ENCODE data around the gene DDX10. TPM values are rescaled to one million over a fixed set of nuclear protein-coding genes. Genes with fewer than 3 reads are reported as not detected.

DDX10 gene
- total RNA-seq, 1 donor from 2014 or later = 32.2 TPM

- H3K4me3 ChIP-seq (ENCODE audit: insufficient read depth, low read depth, low read length) = no peak overlapping the region
- peaks cover 24% of the 10 kb centered on the region for H3K4me1 Mint-ChIP-seq (ENCODE audit: low read depth, unreplicated experiment)
- TF ChIP-seq EZH2 (IDR thresholded peaks at IDR 0.05; ENCODE audit: insufficient read depth, low read length) = no peak
- TF ChIP-seq, protein P1, sequence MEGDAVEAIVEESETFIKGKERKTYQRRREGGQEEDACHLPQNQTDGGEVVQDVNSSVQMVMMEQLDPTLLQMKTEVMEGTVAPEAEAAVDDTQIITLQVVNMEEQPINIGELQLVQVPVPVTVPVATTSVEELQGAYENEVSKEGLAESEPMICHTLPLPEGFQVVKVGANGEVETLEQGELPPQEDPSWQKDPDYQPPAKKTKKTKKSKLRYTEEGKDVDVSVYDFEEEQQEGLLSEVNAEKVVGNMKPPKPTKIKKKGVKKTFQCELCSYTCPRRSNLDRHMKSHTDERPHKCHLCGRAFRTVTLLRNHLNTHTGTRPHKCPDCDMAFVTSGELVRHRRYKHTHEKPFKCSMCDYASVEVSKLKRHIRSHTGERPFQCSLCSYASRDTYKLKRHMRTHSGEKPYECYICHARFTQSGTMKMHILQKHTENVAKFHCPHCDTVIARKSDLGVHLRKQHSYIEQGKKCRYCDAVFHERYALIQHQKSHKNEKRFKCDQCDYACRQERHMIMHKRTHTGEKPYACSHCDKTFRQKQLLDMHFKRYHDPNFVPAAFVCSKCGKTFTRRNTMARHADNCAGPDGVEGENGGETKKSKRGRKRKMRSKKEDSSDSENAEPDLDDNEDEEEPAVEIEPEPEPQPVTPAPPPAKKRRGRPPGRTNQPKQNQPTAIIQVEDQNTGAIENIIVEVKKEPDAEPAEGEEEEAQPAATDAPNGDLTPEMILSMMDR (IDR thresholded peaks at IDR 0.05; ENCODE audit: insufficient read depth, low read depth, low read length) = no peak
- H3K9ac ChIP-seq (ENCODE audit: low read length) = no peak overlapping the region
- H3K27me3 ChIP-seq (ENCODE audit: insufficient read depth, low read length) = no peaks in the 10 kb centered on the region
- FAIRE-seq = peak; percentile 39
- H4K20me1 ChIP-seq (ENCODE audit: insufficient read depth, low read length) = no peaks in the 10 kb centered on the region
- H3K27ac Mint-ChIP-seq (ENCODE audit: unreplicated experiment) = no peak overlapping the region
- no peak overlapping the region for H3K27ac ChIP-seq (ENCODE audit: low read depth, low read length)
- H3K36me3 ChIP-seq (ENCODE audit: insufficient read depth, low read length) = no peaks in the 10 kb centered on the region
- H3K36me3 Mint-ChIP-seq (ENCODE audit: low read depth, unreplicated experiment) = no peaks in the 10 kb centered on the region
- H2AFZ ChIP-seq (ENCODE audit: low read depth, low read length) = no peak overlapping the region
- no peaks in the 10 kb centered on the region for H3K79me2 ChIP-seq (ENCODE audit: insufficient read depth, low read length)
- no peaks in the 10 kb centered on the region for H3K9me3 ChIP-seq (ENCODE audit: insufficient read depth, low read depth, low read length)
- H3K4me1 ChIP-seq (ENCODE audit: insufficient read depth, low read length) = peaks cover 14% of the 10 kb centered on the region
- DNase-seq (ENCODE audit: low read depth) = no peak
- H3K9me3 Mint-ChIP-seq (ENCODE audit: unreplicated experiment) = no peaks in the 10 kb centered on the region
- H3K27me3 Mint-ChIP-seq (ENCODE audit: low read depth, unreplicated experiment) = no peaks in the 10 kb centered on the region
- H3K4me3 Mint-ChIP-seq (ENCODE audit: unreplicated experiment) = no peak overlapping the region
- no peak overlapping the region for H3K4me2 ChIP-seq (ENCODE audit: low read length)
Measured at GRCh38 chr11:108984523-108984922, 319.7 kb downstream of the DDX10 start.

DNA sequence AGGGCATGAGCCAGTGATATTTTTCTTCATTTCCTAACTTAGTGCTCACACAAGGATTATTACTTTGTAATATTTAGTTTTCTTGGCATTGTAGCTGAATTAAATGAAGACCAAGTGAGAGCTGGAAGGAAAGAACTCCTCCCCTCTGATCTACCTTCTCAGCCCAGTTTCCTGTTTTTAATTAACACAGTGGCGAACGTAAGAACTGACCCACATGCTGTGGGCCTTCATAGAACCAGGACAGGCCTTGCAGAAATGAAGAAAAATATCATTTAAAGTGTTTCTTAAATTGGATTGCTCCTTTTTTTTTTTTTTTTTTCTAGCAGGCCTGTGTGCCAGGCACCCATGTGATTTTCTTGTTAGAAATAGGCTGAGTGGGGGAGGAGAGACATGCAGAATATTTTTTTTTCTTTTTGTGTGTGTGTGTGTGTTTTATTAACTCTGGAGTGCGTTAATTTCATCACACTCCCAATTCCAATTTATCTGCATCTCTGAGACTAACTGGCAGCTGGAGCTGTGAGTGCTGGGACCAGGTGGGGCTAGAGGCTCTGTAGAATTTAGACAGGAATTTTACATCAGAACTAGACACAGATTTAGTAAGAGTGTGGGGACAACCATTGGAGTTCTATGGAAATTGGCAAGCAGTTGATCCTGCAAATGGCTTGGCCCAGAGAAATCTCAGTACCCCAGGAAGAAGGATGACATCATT is 320.5 kb downstream of the DDX10 start:
- no peak overlapping the region for H2AFZ ChIP-seq (ENCODE audit: low read depth, low read length)
- DNase-seq (ENCODE audit: low read depth) (peak; percentile 16), FAIRE-seq (no peak)
- peaks cover 24% of the 10 kb centered on the region for H3K4me1 Mint-ChIP-seq (ENCODE audit: low read depth, unreplicated experiment)
- no peaks in the 10 kb centered on the region for H3K36me3 Mint-ChIP-seq (ENCODE audit: low read depth, unreplicated experiment)
- TF ChIP-seq, protein P1 (IDR thresholded peaks at IDR 0.05; ENCODE audit: insufficient read depth, low read depth, low read length) = no peak
- no peak for TF ChIP-seq EZH2 (IDR thresholded peaks at IDR 0.05; ENCODE audit: insufficient read depth, low read length)
- no peak overlapping the region for H3K27ac ChIP-seq (ENCODE audit: low read depth, low read length)
- no peak overlapping the region for H3K27ac Mint-ChIP-seq (ENCODE audit: unreplicated experiment)
- no peaks in the 10 kb centered on the region for H3K36me3 ChIP-seq (ENCODE audit: insufficient read depth, low read length)
- H3K27me3 ChIP-seq (ENCODE audit: insufficient read depth, low read length) = no peaks in the 10 kb centered on the region
- H3K4me2 ChIP-seq (ENCODE audit: low read length) = peak overlapping the region; percentile 63
- no peaks in the 10 kb centered on the region for H4K20me1 ChIP-seq (ENCODE audit: insufficient read depth, low read length)
- H3K9me3 ChIP-seq (ENCODE audit: insufficient read depth, low read depth, low read length) = no peaks in the 10 kb centered on the region
- H3K9me3 Mint-ChIP-seq (ENCODE audit: unreplicated experiment) = no peaks in the 10 kb centered on the region
- H3K79me2 ChIP-seq (ENCODE audit: insufficient read depth, low read length) = no peaks in the 10 kb centered on the region
- H3K27me3 Mint-ChIP-seq (ENCODE audit: low read depth, unreplicated experiment) = no peaks in the 10 kb centered on the region
- peaks cover 14% of the 10 kb centered on the region for H3K4me1 ChIP-seq (ENCODE audit: insufficient read depth, low read length)
- H3K9ac ChIP-seq (ENCODE audit: low read length) = no peak overlapping the region
- no peak overlapping the region for H3K4me3 ChIP-seq (ENCODE audit: insufficient read depth, low read depth, low read length)
- no peak overlapping the region for H3K4me3 Mint-ChIP-seq (ENCODE audit: unreplicated experiment)

DNA sequence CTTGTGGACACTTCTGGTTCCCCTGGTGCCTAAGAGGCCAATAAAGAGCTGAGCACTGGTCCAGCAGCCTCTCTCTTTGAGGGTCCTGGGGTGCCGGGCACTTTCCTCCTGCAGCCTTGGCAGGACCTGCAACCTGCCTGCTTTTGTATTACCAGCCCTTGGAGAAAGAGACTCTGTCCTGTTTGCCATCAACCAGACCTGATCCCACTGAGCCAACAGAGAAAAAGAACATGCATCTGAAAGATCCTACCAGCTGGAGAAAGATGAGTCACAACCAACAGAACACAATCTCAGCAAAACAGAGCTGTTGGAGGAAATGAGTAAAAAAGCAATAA is 321.0 kb downstream of the DDX10 start:
- Mint-ChIP-seq H3K27me3 (ENCODE audit: low read depth, unreplicated experiment) (no peaks in the 10 kb centered on the region), H3K36me3 (ENCODE audit: low read depth, unreplicated experiment) (no peaks in the 10 kb centered on the region), H3K4me3 (ENCODE audit: unreplicated experiment) (no peak overlapping the region), H3K4me1 (ENCODE audit: low read depth, unreplicated experiment) (peaks cover 24% of the 10 kb centered on the region), H3K9me3 (ENCODE audit: unreplicated experiment) (no peaks in the 10 kb centered on the region), H3K27ac (ENCODE audit: unreplicated experiment) (peak overlapping the region; percentile 30)
- H4K20me1 ChIP-seq (ENCODE audit: insufficient read depth, low read length) = no peaks in the 10 kb centered on the region
- H3K27ac ChIP-seq (ENCODE audit: low read depth, low read length) = peak overlapping the region; percentile 33
- H3K4me3 ChIP-seq (ENCODE audit: insufficient read depth, low read depth, low read length) = no peak overlapping the region
- H3K27me3 ChIP-seq (ENCODE audit: insufficient read depth, low read length) = no peaks in the 10 kb centered on the region
- H3K9ac ChIP-seq (ENCODE audit: low read length) = no peak overlapping the region
- FAIRE-seq = peak; percentile 83
- no peaks in the 10 kb centered on the region for H3K79me2 ChIP-seq (ENCODE audit: insufficient read depth, low read length)
- peak; percentile 63 for DNase-seq (ENCODE audit: low read depth)
- TF ChIP-seq, protein P1 (IDR thresholded peaks at IDR 0.05; ENCODE audit: insufficient read depth, low read depth, low read length) = no peak
- no peak for TF ChIP-seq EZH2 (IDR thresholded peaks at IDR 0.05; ENCODE audit: insufficient read depth, low read length)
- no peaks in the 10 kb centered on the region for H3K36me3 ChIP-seq (ENCODE audit: insufficient read depth, low read length)
- no peak overlapping the region for H2AFZ ChIP-seq (ENCODE audit: low read depth, low read length)
- peak overlapping the region; percentile 63 for H3K4me2 ChIP-seq (ENCODE audit: low read length)
- peaks cover 14% of the 10 kb centered on the region for H3K4me1 ChIP-seq (ENCODE audit: insufficient read depth, low read length)
- no peaks in the 10 kb centered on the region for H3K9me3 ChIP-seq (ENCODE audit: insufficient read depth, low read depth, low read length)
